Stimulated activated CD8-positive, alpha-beta memory T cell treated with anti-CD3 and anti-CD28 coated beads, Interleukin-7, amount 100 ng/mL, for 48 hours (primary cell): ENCODE results near the gene MATCAP1.

ENCODE experiments used
- DNase-seq, 2 donors: peaks; one replicate each; pipeline ENCODE4 v3.0.0-alpha.2; 2020; ENCODE audit warnings: low read depth in 1 of 2; ENCODE audit errors: extremely low read depth in 1 of 2

MATCAP1 gene

DNA sequence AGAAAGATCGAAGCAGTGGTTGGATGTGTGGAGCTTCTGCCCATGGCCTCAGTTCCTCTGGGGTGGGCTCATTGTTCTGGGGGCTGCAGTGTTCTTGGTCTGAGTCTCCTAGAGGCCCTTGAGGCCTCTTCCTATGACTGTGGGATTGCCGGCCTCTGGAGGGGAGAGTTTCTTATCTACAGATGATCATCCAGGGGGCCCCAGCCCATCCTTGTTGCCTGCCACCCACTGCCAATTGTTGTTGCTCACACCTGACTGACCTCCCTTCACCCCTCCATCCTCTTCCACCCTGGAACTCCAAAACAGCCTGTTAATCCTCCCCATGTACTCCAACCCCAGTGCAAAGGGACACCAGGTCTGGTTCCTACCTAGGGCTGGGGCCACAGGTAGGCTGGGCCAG lies 38.8 kb downstream of the MATCAP1 start:
- no peak for DNase-seq

DNA sequence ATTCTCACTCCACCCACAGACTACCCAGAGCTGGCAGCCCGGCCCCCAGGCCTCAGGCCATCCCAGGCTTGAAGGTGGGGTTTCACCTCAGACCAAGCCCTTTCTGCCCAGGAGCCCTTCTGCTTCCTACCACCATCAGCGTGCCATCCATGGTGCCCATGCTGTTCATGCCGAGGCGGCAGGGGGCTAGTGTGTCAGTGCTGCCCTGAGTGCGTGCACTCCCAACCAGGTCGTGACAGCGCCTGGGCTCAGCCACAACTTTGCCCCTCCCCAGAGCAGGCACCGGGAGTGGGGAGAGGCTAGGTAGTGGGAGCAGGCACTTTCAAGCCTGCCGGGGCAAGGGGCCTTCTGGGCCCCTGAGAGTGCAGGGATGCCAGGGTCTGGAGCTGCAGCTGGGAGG lies 41.4 kb downstream of the MATCAP1 start:
- no peak for DNase-seq

DNA sequence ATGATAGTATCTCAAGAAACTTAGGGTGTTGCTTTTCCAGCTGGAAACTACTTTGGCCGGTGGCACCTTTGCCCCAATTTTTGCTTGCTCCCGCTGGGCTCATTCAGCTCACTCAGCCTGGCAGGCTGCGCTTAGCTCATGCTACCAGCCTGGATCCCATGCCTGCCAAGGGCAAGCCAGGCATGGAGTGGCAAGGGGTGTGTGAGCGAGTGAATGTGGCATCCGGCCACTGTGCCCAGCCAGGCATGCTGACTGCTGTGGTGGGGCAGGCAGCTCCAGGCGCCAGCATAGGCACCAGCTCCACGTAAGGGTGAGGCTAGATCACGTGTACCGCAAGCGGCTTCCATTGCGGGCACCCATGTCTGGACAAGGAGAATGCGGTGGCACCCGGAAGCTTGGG lies 42.4 kb downstream of the MATCAP1 start:
- DNase-seq = no peak

DNA sequence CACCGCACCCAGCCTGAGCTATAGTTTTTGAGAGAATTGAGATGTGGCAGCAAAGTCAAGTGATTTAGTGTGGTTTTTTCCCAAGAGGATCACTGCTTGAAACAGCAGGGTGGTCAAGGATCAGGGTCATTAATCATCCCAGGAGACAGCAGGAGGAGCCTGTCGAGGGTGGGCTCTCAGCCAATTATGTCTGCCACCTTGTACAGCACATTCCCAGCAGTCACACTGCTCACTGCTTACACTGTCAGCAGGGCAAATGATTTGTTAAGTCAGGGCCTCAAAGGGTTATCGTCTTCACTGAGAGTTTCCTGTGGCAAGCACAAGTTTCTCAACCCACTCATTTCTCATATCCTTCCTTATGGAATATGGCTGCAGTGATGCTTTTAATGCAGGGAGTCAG lies 46.2 kb downstream of the MATCAP1 start:
- no peak for DNase-seq

DNA sequence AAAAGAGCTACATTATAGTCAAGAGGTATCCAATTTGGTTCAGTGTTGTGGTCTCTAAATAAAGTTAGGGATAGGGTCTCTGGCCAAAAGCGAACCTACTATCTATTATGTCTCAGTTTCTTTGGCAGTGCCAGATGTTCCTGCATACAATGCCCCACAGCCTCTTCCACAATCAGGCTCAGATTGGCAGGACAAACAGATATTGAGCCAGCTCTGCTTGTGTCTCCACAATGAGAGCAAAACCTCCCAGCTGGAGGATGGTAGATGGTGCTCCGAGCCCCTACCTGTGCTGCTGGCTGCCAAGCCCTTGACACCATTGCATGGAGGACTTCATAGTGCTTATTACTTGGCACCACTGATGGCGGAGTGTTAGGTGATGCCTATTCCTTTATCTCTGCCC lies 54.3 kb downstream of the MATCAP1 start:
- DNase-seq = no peak

DNA sequence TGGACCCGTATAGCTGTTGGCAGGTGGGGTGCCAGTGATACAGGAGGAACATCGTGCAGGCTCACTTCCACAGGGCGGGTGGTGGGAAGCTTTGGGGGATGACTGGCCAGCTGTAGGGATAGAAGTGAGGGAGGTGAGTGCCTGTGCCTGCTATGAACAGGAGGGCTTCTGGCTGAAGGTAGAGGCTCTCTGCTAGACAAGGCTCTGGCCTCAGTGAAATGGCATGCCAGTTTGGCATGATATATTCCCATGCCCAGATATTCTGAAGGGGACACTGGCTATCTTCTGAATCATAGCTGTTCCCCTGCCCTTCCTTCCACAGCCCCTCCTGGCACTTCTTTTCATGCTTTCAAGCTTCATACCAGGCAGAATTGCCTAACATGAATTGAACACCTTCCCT lies 54.9 kb downstream of the MATCAP1 start:
- no peak for DNase-seq

DNA sequence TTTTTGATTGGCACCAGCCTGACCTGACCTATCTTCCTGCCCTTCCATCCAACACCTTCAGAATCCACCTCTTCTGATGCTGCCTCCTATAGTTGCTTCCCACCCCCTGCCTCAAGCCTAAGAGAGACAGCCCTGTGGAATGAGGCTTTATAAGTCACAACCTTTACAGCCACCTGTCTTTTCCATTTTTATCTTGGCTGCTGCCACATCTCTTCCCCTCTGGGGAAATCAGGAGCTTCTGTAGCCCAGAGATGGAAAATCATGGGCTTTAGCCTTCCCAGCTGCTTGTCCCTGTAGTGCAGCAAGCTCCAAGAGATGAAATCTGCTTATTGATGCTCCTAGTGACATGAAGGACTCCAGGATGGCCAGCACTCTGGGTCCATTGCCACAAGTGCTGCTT lies 55.3 kb downstream of the MATCAP1 start:
- no peak for DNase-seq
